Naive thymus-derived CD4-positive, alpha-beta T cell (primary cell): ENCODE data around the gene RASA2. TPM values are rescaled to one million over a fixed set of nuclear protein-coding genes. Genes with fewer than 3 reads are reported as not detected.

Experiments used
- ATAC-seq: fragments of 150-1000 bp; cut with Tn5 transposase; 2 replicates; pipeline ENCODE4 v1.10.0; 2021; ENCODE audit warnings: mild to moderate bottlenecking, moderate library complexity
- CTCF ChIA-PET: fragments of 350-600 bp; sonication (Branson Sonifier 250); formaldehyde crosslinking; loops from one replicate; lab custom pipeline; 2021; ENCODE audit warnings: antibody characterized with exemption; lab: Charles Lee
- POLR2A ChIA-PET: fragments of 350-600 bp; sonication (Branson Sonifier 250); formaldehyde crosslinking; loops from one replicate; lab custom pipeline; 2021; ENCODE audit warnings: antibody characterized with exemption, inconsistent platforms; lab: Charles Lee
- DNase-seq, 9 donors: peaks; one replicate each; pipeline versions ENCODE4 v3.0.0 to v3.0.0-alpha.2; 2020 to 2022; ENCODE audit warnings: mixed read lengths in 1 of 9
- H3K27ac ChIP-seq: one replicate; pipeline ENCODE4 v1.7.0; 2013; ENCODE audit warnings: mild to moderate bottlenecking, low read depth, low read length, moderate library complexity
- H3K27me3 ChIP-seq, 2 donors: one replicate each; pipeline ENCODE4 v1.7.0; 2013; ENCODE audit warnings: low read length in 2 of 2, mild to moderate bottlenecking in 2 of 2, moderate library complexity in 2 of 2; ENCODE audit not compliant: control insufficient read depth in 2 of 2, insufficient read depth in 2 of 2
- H3K36me3 ChIP-seq, 3 experiments: 1 replicate in 2 of 3; 2 replicates in 1 of 3; pipeline ENCODE4 v1.7.0; 2013; ENCODE audit warnings: low read length in 3 of 3, mild to moderate bottlenecking in 3 of 3, moderate library complexity in 1 of 3; ENCODE audit not compliant: insufficient read depth in 3 of 3, control insufficient read depth in 2 of 3
- H3K4me1 ChIP-seq, 2 donors: one replicate each; pipeline ENCODE4 v1.7.0; 2013; ENCODE audit warnings: low read length in 2 of 2, mild to moderate bottlenecking in 2 of 2, moderate library complexity in 1 of 2; ENCODE audit not compliant: control insufficient read depth in 2 of 2, insufficient read depth in 2 of 2
- H3K4me3 ChIP-seq: 2 replicates; pipeline ENCODE4 v1.7.0; 2013; ENCODE audit warnings: mild to moderate bottlenecking, low read length
- H3K9me3 ChIP-seq, 3 experiments: 1 replicate in 2 of 3; 2 replicates in 1 of 3; pipeline ENCODE4 v1.7.0; 2013; ENCODE audit warnings: low read length in 3 of 3; ENCODE audit not compliant: control insufficient read depth in 2 of 3
- H3K27ac Mint-ChIP-seq, 9 donors: one replicate each; pipeline ENCODE4 v1.8.0; 2020 to 2022; ENCODE audit warnings: mixed read lengths in 9 of 9, mild to moderate bottlenecking in 8 of 9, moderate library complexity in 5 of 9, inconsistent platforms in 2 of 9
- H3K27me3 Mint-ChIP-seq, 5 donors: one replicate each; pipeline ENCODE4 v1.8.0; 2021 to 2022; ENCODE audit warnings: mixed read lengths in 5 of 5, mild to moderate bottlenecking in 1 of 5
- H3K36me3 Mint-ChIP-seq, 5 donors: one replicate each; pipeline ENCODE4 v1.8.0; 2020 to 2022; ENCODE audit warnings: mixed read lengths in 5 of 5, mild to moderate bottlenecking in 3 of 5, inconsistent platforms in 1 of 5
- H3K4me1 Mint-ChIP-seq, 7 donors: one replicate each; pipeline ENCODE4 v1.8.0; 2020 to 2022; ENCODE audit warnings: mixed read lengths in 7 of 7, mild to moderate bottlenecking in 3 of 7, inconsistent platforms in 1 of 7
- H3K4me3 Mint-ChIP-seq, 10 donors: one replicate each; pipeline ENCODE4 v1.8.0; 2020 to 2022; ENCODE audit warnings: mild to moderate bottlenecking in 10 of 10, mixed read lengths in 10 of 10, moderate library complexity in 6 of 10, inconsistent platforms in 2 of 10
- H3K9me3 Mint-ChIP-seq, 11 donors: one replicate each; pipeline ENCODE4 v1.8.0; 2020 to 2022; ENCODE audit warnings: mixed read lengths in 11 of 11, mild to moderate bottlenecking in 4 of 11, inconsistent platforms in 1 of 11, moderate library complexity in 1 of 11
- intact Hi-C, 2 donors: fragments of 100-400 bp; cut with micrococcal nuclease; formaldehyde crosslinking; loops; one replicate each; pipeline ENCODE4 v1.15.1; 2023
- polyA plus RNA-seq, 2 donors: library from polyadenylated mRNA; unstranded; fragments of 300-500 nt; fragmentation: Illumina TruSeq; gene quantifications; one replicate each; pipeline ENCODE4 v1.2.3, GENCODE V29; 2021
- total RNA-seq, 6 experiments: library from RNA in 5 of 6; stranded (reverse) in 5 of 6; gene quantifications; 1 replicate in 5 of 6; 2 replicates in 1 of 6; pipeline ENCODE4 v1.2.3 and lab custom pipeline; 2021 to 2026

Gene RASA2
- total and polyA plus RNA-seq, 7 experiments from 2014 or later, result 51.0 to 120 (median 77.3) TPM

GRCh38 chr3:141442446-141442845, 44.4 kb upstream of the RASA2 start:
- POLR2A ChIA-PET, result interaction anchor here (0.6 to 1.9 kb wide), 9 partner anchors 10 to 140 kb away, joined by 3 to 8 read pairs (median 5); no protein-coding TSS in a partner anchor
- H3K4me3 ChIP-seq, result no peak overlapping the region
- Mint-ChIP-seq H3K9me3 (no peaks in the 10 kb centered on the region), H3K4me1 (peaks cover 9 to 24% (median 20%) of the 10 kb centered on the region in 7 donors), H3K4me3 (no peak overlapping the region), H3K27ac (no peak overlapping the region), H3K27me3 (no peaks in the 10 kb centered on the region), H3K36me3 (peaks cover 13 to 51% (median 26%) of the 10 kb centered on the region in 5 donors)
- H3K4me1 ChIP-seq, result peaks cover 0 to 13% of the 10 kb centered on the region in 2 donors
- DNase-seq (no peak), ATAC-seq (no peak)
- no peaks in the 10 kb centered on the region for H3K9me3 ChIP-seq
- CTCF ChIA-PET, result interaction anchor here (0.8 to 4.2 kb wide), 22 partner anchors 8 to 203 kb away, joined by 3 to 33 read pairs (median 8); no protein-coding TSS in a partner anchor
- peaks cover 19 to 41% (median 36%) of the 10 kb centered on the region in 3 experiments for H3K36me3 ChIP-seq
- H3K27me3 ChIP-seq, result no peaks in the 10 kb centered on the region
- intact Hi-C loops, result loop anchor here in 1 of 2 donors (5.0 kb wide), 1 partner anchor 40 kb away; no protein-coding TSS in a partner anchor
- no peak overlapping the region for H3K27ac ChIP-seq

GRCh38 chr3:141442914-141443313, 43.9 kb upstream of the RASA2 start:
- Mint-ChIP-seq H3K27ac (no peak overlapping the region), H3K27me3 (no peaks in the 10 kb centered on the region), H3K4me3 (no peak overlapping the region), H3K9me3 (no peaks in the 10 kb centered on the region), H3K36me3 (peaks cover 13 to 52% (median 26%) of the 10 kb centered on the region in 5 donors), H3K4me1 (peaks cover 9 to 24% (median 20%) of the 10 kb centered on the region in 7 donors)
- intact Hi-C loops, result loop anchor here in 1 of 2 donors (5.0 kb wide), 1 partner anchor 41 kb away; no protein-coding TSS in a partner anchor
- no peaks in the 10 kb centered on the region for H3K9me3 ChIP-seq
- H3K36me3 ChIP-seq, result peaks cover 19 to 41% (median 39%) of the 10 kb centered on the region in 3 experiments
- ChIA-PET POLR2A (interaction anchor here (0.6 to 1.9 kb wide), 7 partner anchors 10 to 140 kb away, joined by 3 to 8 read pairs (median 4); no protein-coding TSS in a partner anchor), CTCF (interaction anchor here (0.8 to 4.2 kb wide), 12 partner anchors 10 to 148 kb away, joined by 3 to 31 read pairs (median 9); no protein-coding TSS in a partner anchor)
- no peak overlapping the region for H3K27ac ChIP-seq
- peaks cover 0 to 13% of the 10 kb centered on the region in 2 donors for H3K4me1 ChIP-seq
- DNase-seq (no peak), ATAC-seq (no peak)
- no peaks in the 10 kb centered on the region for H3K27me3 ChIP-seq
- no peak overlapping the region for H3K4me3 ChIP-seq

GRCh38 chr3:141444586-141445285, 42.1 kb upstream of the RASA2 start:
- Mint-ChIP-seq H3K36me3 (peaks cover 13 to 45% (median 20%) of the 10 kb centered on the region in 5 donors), H3K9me3 (no peaks in the 10 kb centered on the region), H3K27ac (no peak overlapping the region), H3K27me3 (no peaks in the 10 kb centered on the region), H3K4me1 (peaks cover 7 to 17% (median 14%) of the 10 kb centered on the region in 7 donors), H3K4me3 (no peak overlapping the region)
- no peak for ATAC-seq
- peaks cover 19 to 39% (median 37%) of the 10 kb centered on the region in 3 experiments for H3K36me3 ChIP-seq
- intact Hi-C loops, result loop anchor here in 1 of 2 donors (5.0 kb wide), 1 partner anchor 42 kb away; no protein-coding TSS in a partner anchor
- ChIA-PET CTCF (interaction anchor here (1.0 kb wide), 1 partner anchor 133 kb away, joined by 3 read pairs; no protein-coding TSS in a partner anchor), POLR2A (interaction anchor here (0.6 to 0.8 kb wide), 2 partner anchors 33 to 100 kb away, joined by 3 read pairs; no protein-coding TSS in a partner anchor)
- DNase-seq, result no peak
- H3K27ac ChIP-seq, result no peak overlapping the region
- peaks cover 0 to 13% of the 10 kb centered on the region in 2 donors for H3K4me1 ChIP-seq
- H3K27me3 ChIP-seq, result no peaks in the 10 kb centered on the region
- no peaks in the 10 kb centered on the region for H3K9me3 ChIP-seq
- no peak overlapping the region for H3K4me3 ChIP-seq

GRCh38 chr3:141445990-141446389, 40.8 kb upstream of the RASA2 start:
- Mint-ChIP-seq H3K36me3 (peaks cover 13 to 48% (median 20%) of the 10 kb centered on the region in 5 donors), H3K4me1 (peaks cover 3 to 13% (median 7%) of the 10 kb centered on the region in 7 donors), H3K4me3 (no peak overlapping the region), H3K27ac (no peak overlapping the region), H3K9me3 (no peaks in the 10 kb centered on the region), H3K27me3 (no peaks in the 10 kb centered on the region)
- intact Hi-C loops, result no loop called here
- Histone ChIP-seq H3K27me3 (no peaks in the 10 kb centered on the region), H3K4me1 (peaks cover 0 to 8% of the 10 kb centered on the region in 2 donors), H3K36me3 (peaks cover 19 to 39% (median 37%) of the 10 kb centered on the region in 3 experiments), H3K4me3 (no peak overlapping the region), H3K9me3 (no peaks in the 10 kb centered on the region), H3K27ac (no peak overlapping the region)
- POLR2A ChIA-PET, result interaction anchor here (0.5 to 2.1 kb wide), 3 partner anchors 34 to 285 kb away, joined by 4 to 7 read pairs (median 5); no protein-coding TSS in a partner anchor
- DNase-seq (no peak), ATAC-seq (no peak)
- CTCF ChIA-PET, result interaction anchor here (1.4 to 1.5 kb wide), 2 partner anchors 9 to 85 kb away, joined by 4 read pairs; no protein-coding TSS in a partner anchor

- Mint-ChIP-seq H3K27ac (no peak overlapping the region), H3K36me3 (peaks cover 13 to 48% (median 20%) of the 10 kb centered on the region in 5 donors), H3K4me1 (peaks cover 0 to 9% (median 0%) of the 10 kb centered on the region in 7 donors), H3K4me3 (no peak overlapping the region), H3K9me3 (no peaks in the 10 kb centered on the region), H3K27me3 (no peaks in the 10 kb centered on the region)
- Histone ChIP-seq H3K9me3 (no peaks in the 10 kb centered on the region), H3K27ac (no peak overlapping the region), H3K36me3 (peaks cover 19 to 39% (median 37%) of the 10 kb centered on the region in 3 experiments), H3K4me3 (no peak overlapping the region), H3K4me1 (peaks cover 1 to 2% of the 10 kb centered on the region in 2 donors), H3K27me3 (no peaks in the 10 kb centered on the region)
- ChIA-PET CTCF (interaction anchor here (1.4 to 1.5 kb wide), 2 partner anchors 8 to 86 kb away, joined by 4 read pairs; no protein-coding TSS in a partner anchor), POLR2A (interaction anchor here (0.5 to 2.1 kb wide), 3 partner anchors 34 to 284 kb away, joined by 4 to 7 read pairs (median 5); no protein-coding TSS in a partner anchor)
- DNase-seq, result no peak
- intact Hi-C loops, result no loop called here
- ATAC-seq, result no peak
Measured at GRCh38 chr3:141446737-141447136, 40.1 kb upstream of the RASA2 start.

- intact Hi-C loops, result no loop called here
- Histone ChIP-seq H3K4me1 (peaks cover 0 to 8% of the 10 kb centered on the region in 2 donors), H3K9me3 (no peaks in the 10 kb centered on the region), H3K4me3 (no peak overlapping the region), H3K36me3 (peaks cover 19 to 39% (median 34%) of the 10 kb centered on the region in 3 experiments), H3K27me3 (no peaks in the 10 kb centered on the region), H3K27ac (no peak overlapping the region)
- H3K9me3 Mint-ChIP-seq, result no peaks in the 10 kb centered on the region
- ChIA-PET POLR2A (interaction anchor here (2.1 kb wide), 1 partner anchor 35 kb away, joined by 7 read pairs; no protein-coding TSS in a partner anchor), CTCF (interaction anchor here (0.6 to 1.5 kb wide), 3 partner anchors 38 to 687 kb away, joined by 3 to 4 read pairs (median 4); no protein-coding TSS in a partner anchor)
- DNase-seq (no peak), ATAC-seq (no peak)
- H3K36me3 Mint-ChIP-seq, result peaks cover 10 to 43% (median 20%) of the 10 kb centered on the region in 5 donors
- no peaks in the 10 kb centered on the region for H3K27me3 Mint-ChIP-seq
- peak overlapping the region in 1 of 9 donors; percentile 17 for H3K27ac Mint-ChIP-seq
- H3K4me3 Mint-ChIP-seq, result no peak overlapping the region
- peaks cover 0 to 9% (median 0%) of the 10 kb centered on the region in 7 donors for H3K4me1 Mint-ChIP-seq
Measured at GRCh38 chr3:141447383-141447782, 39.4 kb upstream of the RASA2 start.
